Right lobe of liver (tissue), 6 donors: Measurements from ENCODE around the gene AMMECR1. TPM values are rescaled to one million over a fixed set of nuclear protein-coding genes. Genes with fewer than 3 reads are reported as not detected.
"Not testable (repeated sequence)": the region's sequence is repeated elsewhere in the genome, so short reads cannot be mapped to it uniquely, and the experiment has no call there.

ENCODE experiments used
- ATAC-seq, 4 donors: fragments of 200-7000 bp; cut with Tn5 transposase; one replicate each; pipeline ENCODE4 v1.9.1; 2020; ENCODE audit warnings: mild to moderate bottlenecking in 4 of 4, moderate library complexity in 4 of 4
- DNase-seq, 3 donors: peaks; one replicate each; pipeline ENCODE4 v3.0.0-alpha.2; 2020
- H3K27ac ChIP-seq, 3 donors: fragments of 200-600 bp; one replicate each; pipeline ENCODE4 v1.8.0; 2022
- H3K27me3 ChIP-seq, 2 donors: fragments of 200-600 bp; one replicate each; pipeline ENCODE4 v1.8.0; 2022
- H3K36me3 ChIP-seq, 4 donors: fragments of 200-600 bp; sonication (generic) in 1 of 4; one replicate each; pipeline versions ENCODE4 v1.5.1 to v1.8.0; 2017 to 2022; ENCODE audit warnings: control low read depth in 1 of 4
- H3K4me1 ChIP-seq, 4 donors: fragments of 200-600 bp; sonication (generic) in 1 of 4; one replicate each; pipeline versions ENCODE4 v1.5.1 to v1.8.0; 2017 to 2022; ENCODE audit warnings: control low read depth in 1 of 4
- H3K4me3 ChIP-seq, 3 donors: fragments of 200-600 bp; one replicate each; pipeline ENCODE4 v1.8.0; 2022
- H3K9me3 ChIP-seq, 4 donors: fragments of 200-600 bp; sonication (generic) in 1 of 4; one replicate each; pipeline versions ENCODE4 v1.5.1 to v1.8.0; 2017 to 2022; ENCODE audit warnings: control low read depth in 1 of 4
- POLR2A ChIP-seq: fragments of 450-650 bp; IDR thresholded peaks from one replicate; pipeline ENCODE4 v1.6.1; 2017; ENCODE audit warnings: antibody characterized with exemption, mild to moderate bottlenecking
- WGBS: methylation state at CpG from one replicate; pipeline ENCODE4 v1.1.6; 2018; ENCODE audit warnings: low coverage, low lambda C conversion rate; ENCODE audit not compliant: insufficient coverage; ENCODE audit errors: missing lambda C conversion rate; 5-methylcytosine and 5-hydroxymethylcytosine counted together
- intact Hi-C, 2 donors: fragments of 100-400 bp; cut with DNase I; formaldehyde crosslinking; loops; one replicate each; pipeline versions ENCODE4 v1.11.2 to v1.14.1; 2022
- total RNA-seq, 6 experiments: library from RNA; depleted of rRNA in 2 of 6; stranded (reverse); fragments of >200 nt in 2 of 6; fragmentation: NEBNext Ultra II Directional in 3 of 6; extraction: Animal tissue kit (Norgen Biotek cat#: 25700) in 3 of 6; gene quantifications; one replicate each; pipeline versions ENCODE4 v1.1.0 to v1.2.4, GENCODE V29; 2016 to 2023
- TF ChIP-seq, protein P1 (sequence below), 4 donors: fragments of 200-600 bp in 3 of 4; fragments of 450-650 bp in 1 of 4; IDR thresholded peaks; one replicate each; pipeline versions ENCODE4 v1.5.1 to v1.8.0; 2016 to 2022; ENCODE audit warnings: antibody characterized with exemption in 4 of 4, mild to moderate bottlenecking in 2 of 4
- donor health status: DM: no; HTN: yes; CAD: no.
- donor health status: DM: no; HTN: no; CAD: no.
- donor health status: DM: no; HTN: no; CAD: no.
- donor health status: DM: no; HTN: yes; CAD: no.
- donor health status: DM: no; HTN: yes; CAD: no.

AMMECR1 gene
- total RNA-seq, 6 experiments from 2014 or later = 3.1 to 3.9 (median 3.4) TPM

DNA sequence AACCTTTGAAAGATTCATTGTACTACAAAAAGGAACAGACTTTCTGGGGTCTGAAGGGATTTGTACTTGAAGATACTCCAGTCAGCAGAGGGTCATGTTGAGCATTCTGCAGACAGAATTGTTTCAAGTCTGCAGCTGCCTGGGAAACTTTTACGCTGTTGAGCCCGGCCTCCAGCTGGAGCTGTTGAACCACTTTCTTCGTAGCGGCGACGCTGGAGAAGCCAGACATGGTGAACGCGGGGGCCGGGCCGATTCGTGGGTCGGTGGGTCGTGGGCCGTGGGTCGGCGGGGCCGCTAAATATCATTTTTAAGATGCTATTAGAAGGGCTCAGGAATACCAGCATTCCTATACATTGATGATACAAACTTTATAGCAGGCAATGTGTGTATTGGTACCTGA, 28.8 kb upstream of the AMMECR1 start:
- peaks cover 0 to 3% (median 0%) of the 10 kb centered on the region in 4 donors for H3K9me3 ChIP-seq
- intact Hi-C loops = no loop called here
- no peaks in the 10 kb centered on the region for H3K36me3 ChIP-seq
- WGBS = 29% methylated on average over 6 of the region's 17 CpGs
- no peak overlapping the region for H3K4me3 ChIP-seq
- DNase-seq (no peak), ATAC-seq (no peak)
- TF ChIP-seq, protein P1, sequence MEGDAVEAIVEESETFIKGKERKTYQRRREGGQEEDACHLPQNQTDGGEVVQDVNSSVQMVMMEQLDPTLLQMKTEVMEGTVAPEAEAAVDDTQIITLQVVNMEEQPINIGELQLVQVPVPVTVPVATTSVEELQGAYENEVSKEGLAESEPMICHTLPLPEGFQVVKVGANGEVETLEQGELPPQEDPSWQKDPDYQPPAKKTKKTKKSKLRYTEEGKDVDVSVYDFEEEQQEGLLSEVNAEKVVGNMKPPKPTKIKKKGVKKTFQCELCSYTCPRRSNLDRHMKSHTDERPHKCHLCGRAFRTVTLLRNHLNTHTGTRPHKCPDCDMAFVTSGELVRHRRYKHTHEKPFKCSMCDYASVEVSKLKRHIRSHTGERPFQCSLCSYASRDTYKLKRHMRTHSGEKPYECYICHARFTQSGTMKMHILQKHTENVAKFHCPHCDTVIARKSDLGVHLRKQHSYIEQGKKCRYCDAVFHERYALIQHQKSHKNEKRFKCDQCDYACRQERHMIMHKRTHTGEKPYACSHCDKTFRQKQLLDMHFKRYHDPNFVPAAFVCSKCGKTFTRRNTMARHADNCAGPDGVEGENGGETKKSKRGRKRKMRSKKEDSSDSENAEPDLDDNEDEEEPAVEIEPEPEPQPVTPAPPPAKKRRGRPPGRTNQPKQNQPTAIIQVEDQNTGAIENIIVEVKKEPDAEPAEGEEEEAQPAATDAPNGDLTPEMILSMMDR (IDR thresholded peaks at IDR 0.05) = no peak
- TF ChIP-seq POLR2A = no peak
- peaks cover 0 to 5% of the 10 kb centered on the region in 2 donors for H3K27me3 ChIP-seq
- H3K4me1 ChIP-seq = no peaks in the 10 kb centered on the region
- H3K27ac ChIP-seq = no peak overlapping the region

DNA sequence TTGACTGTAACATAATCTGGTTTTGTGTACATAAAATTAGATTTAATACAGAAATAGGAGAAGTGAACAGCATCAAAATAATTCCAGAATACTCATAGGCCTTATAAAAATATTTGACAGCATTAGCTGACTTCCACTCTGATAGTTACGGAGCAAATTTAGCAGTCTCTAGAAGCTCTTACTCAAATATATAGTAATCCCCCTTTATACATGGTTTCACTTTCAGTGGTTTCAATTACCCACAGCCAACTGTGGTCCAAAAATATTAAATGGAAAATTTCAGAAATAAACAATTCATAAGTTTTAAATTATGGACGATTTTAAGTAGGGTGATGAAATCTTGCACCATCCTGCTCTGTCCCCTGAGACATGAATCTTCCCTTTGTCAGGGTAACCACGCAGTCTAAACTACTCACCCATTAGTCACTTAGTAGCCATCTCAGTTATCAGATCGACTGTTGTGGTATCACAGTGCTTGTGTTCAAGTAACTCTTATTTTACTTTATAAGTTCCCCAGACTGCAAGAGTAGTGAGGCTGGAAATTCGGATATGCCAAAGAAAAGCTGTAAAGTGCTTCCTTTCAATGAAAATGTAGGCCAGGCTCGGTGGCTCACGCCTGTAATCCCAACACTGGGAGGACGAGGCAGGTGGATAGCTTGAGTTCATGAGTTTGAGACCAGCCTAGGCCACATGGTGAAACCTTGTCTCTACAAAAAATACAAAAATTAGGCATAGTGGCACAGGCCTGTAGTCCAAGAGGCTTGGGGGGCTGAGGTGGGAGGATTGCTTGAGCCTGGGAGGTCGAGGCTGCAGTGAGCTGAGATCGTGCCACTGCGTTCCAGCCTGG, 23.5 kb upstream of the AMMECR1 start:
- DNase-seq (no peak), ATAC-seq (no peak)
- no peak for TF ChIP-seq POLR2A
- TF ChIP-seq, protein P1 (IDR thresholded peaks at IDR 0.05) = no peak
- H3K9me3 ChIP-seq = no peaks in the 10 kb centered on the region
- H3K27ac ChIP-seq = no peak overlapping the region
- H3K36me3 ChIP-seq = no peaks in the 10 kb centered on the region
- 56% methylated on average over 11 of the region's 11 CpGs for WGBS
- H3K4me3 ChIP-seq = no peak overlapping the region
- intact Hi-C loops = no loop called here
- H3K4me1 ChIP-seq = no peaks in the 10 kb centered on the region
- H3K27me3 ChIP-seq = peaks cover 0 to 3% of the 10 kb centered on the region in 2 donors

DNA sequence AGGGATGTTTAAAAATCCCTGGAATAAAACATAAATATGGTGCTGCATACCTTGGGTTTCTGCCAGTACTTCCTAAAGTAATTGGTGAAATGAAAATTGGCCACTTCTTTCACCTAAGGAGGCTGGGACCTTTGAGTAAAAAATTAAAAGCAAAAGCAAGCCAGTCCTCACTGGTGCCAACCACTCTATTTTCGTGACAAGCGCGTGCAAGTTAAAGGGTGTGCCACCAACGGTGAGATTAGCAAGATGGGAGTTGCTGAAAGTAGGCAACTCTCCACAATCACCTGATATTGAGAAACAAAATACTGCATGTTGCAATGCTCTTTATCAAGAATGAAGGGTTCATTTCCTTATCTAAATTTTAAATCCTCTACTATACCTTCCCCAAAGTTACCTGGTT, 21.1 kb upstream of the AMMECR1 start:
- 65% methylated on average over 4 of the region's 4 CpGs for WGBS
- TF ChIP-seq POLR2A = no peak
- TF ChIP-seq, protein P1 (IDR thresholded peaks at IDR 0.05) = no peak
- H3K4me1 ChIP-seq = no peaks in the 10 kb centered on the region
- H3K9me3 ChIP-seq = no peaks in the 10 kb centered on the region
- H3K36me3 ChIP-seq = no peaks in the 10 kb centered on the region
- ATAC-seq (no peak), DNase-seq (no peak)
- intact Hi-C loops = no loop called here
- H3K27me3 ChIP-seq = no peaks in the 10 kb centered on the region
- H3K27ac ChIP-seq = no peak overlapping the region
- H3K4me3 ChIP-seq = no peak overlapping the region

DNA sequence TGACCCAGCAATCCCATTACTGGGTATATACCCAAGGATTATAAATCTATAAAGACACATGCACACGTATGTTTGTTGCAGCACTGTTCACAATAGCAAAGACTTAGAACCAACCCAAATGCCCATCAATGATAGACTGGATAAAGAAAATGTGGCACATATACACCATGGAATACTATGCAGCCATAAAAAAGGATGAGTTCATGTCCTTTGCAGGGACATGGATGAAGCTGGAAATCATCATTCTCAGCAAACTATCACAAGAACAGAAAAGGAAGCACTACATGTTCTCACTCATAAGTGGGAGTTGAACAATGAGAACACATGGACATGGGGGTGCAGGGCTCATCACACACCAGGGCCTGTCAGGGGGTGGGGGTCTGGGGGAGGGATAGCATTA, 15.6 kb upstream of the AMMECR1 start:
- WGBS = 60% methylated on average over 1 of the region's 1 CpG
- H3K27ac ChIP-seq, DNase-seq, H3K9me3 ChIP-seq, H3K36me3 ChIP-seq, intact Hi-C loops, H3K4me1 ChIP-seq, ATAC-seq, H3K27me3 ChIP-seq, H3K4me3 ChIP-seq: not testable (repeated sequence)

DNA sequence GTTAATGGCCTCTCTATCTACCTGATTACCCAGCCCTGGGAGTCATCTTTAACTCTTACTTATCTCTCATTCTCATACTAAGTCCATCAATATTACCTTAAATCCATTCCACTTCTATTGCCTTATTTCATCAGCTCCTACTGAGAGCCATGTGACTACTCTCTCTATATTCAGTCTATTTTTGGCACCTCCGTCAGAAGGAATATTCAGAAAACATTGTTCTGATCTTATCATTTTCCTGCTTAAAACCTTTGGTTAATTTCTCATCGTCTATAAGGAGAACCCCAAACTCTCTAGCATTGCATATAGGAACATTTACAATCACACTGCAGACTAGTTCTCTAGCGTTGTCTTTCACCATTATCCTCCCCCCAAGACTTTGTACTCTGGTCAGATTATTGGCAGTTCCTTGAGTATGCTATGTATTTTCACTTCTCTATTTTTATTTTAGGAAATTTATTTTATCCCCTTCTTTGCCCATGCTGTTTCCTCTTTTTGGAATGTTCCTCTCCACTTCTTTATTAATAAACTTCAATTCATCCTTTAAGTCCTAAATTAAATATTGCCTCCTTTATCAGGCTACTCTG, 13.7 kb upstream of the AMMECR1 start:
- TF ChIP-seq, protein P1 (IDR thresholded peaks at IDR 0.05) = no peak
- TF ChIP-seq POLR2A = no peak
- Histone ChIP-seq H3K9me3 (no peaks in the 10 kb centered on the region), H3K27me3 (peaks cover 0 to 3% of the 10 kb centered on the region in 2 donors), H3K27ac (no peak overlapping the region), H3K36me3 (no peaks in the 10 kb centered on the region), H3K4me1 (no peaks in the 10 kb centered on the region), H3K4me3 (no peak overlapping the region)
- ATAC-seq = no peak
- no peak for DNase-seq
- intact Hi-C loops = no loop called here
- WGBS = 32% methylated on average over 3 of the region's 3 CpGs

DNA sequence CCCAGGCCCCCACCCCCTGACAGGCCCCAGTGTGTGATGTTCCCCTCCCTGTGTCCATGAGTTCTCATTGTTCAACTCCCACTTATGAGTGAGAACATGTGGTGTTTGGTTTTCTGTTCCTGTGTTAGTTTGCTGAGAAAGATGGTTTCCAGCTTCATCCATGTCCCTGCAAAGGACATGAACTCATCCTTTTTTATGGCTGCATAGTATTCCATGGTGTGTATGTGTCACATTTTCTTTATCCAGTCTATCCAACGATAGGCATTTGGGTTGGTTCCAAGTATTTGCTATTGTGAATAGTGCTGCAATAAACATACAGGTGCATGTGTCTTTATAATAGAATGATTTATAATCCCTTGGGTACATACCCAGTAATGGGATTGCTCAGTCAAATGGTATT, 10.7 kb upstream of the AMMECR1 start:
- WGBS = 73% methylated on average over 1 of the region's 1 CpG
- H3K4me3 ChIP-seq, ATAC-seq, DNase-seq, H3K4me1 ChIP-seq, H3K27me3 ChIP-seq, H3K9me3 ChIP-seq, H3K27ac ChIP-seq, H3K36me3 ChIP-seq, intact Hi-C loops: not testable (repeated sequence)
